Measurements from ENCODE around the gene PDE4A.
A peak's percentile ranks its signal among the peaks of the same experiment; 100 is the strongest.
"Not testable (repeated sequence)": the region's sequence is repeated elsewhere in the genome, so short reads cannot be mapped to it uniquely, and the experiment has no call there.

Gene PDE4A

DNA sequence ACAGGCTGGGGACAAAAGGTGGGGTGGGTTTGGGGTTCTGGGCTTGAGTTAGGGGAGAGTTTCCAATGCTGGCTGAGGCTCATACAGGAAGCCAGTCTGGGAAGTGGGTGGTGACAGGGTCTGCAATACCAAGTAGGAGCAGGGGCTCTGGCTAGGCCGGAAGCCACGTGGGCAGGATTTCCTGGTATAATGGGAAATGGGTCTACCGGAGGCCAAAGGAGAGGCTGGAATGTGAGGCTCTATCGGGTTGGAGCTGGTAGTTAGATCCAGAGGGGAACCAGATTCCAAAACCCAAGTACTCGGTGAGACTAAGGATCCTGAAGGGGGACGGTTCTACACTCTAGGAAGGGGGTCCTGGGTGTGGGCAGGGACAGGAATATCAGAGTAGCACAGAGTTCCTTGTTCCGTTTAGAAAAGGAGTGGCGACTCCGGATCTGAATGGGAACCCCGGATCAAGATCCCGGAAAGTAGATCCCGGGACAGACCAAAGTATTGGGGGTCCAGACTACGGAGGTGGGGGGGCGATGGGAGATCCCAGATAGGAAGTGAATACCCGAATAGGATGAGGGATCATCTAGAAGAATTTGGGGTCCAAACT lies 17.8 kb upstream of the PDE4A start:
- no peak for DNase-seq (ENCODE audit: low read depth)
- H3K4me3 ChIP-seq (ENCODE audit: low read depth, low read length): peak overlapping the region; percentile 100

DNA sequence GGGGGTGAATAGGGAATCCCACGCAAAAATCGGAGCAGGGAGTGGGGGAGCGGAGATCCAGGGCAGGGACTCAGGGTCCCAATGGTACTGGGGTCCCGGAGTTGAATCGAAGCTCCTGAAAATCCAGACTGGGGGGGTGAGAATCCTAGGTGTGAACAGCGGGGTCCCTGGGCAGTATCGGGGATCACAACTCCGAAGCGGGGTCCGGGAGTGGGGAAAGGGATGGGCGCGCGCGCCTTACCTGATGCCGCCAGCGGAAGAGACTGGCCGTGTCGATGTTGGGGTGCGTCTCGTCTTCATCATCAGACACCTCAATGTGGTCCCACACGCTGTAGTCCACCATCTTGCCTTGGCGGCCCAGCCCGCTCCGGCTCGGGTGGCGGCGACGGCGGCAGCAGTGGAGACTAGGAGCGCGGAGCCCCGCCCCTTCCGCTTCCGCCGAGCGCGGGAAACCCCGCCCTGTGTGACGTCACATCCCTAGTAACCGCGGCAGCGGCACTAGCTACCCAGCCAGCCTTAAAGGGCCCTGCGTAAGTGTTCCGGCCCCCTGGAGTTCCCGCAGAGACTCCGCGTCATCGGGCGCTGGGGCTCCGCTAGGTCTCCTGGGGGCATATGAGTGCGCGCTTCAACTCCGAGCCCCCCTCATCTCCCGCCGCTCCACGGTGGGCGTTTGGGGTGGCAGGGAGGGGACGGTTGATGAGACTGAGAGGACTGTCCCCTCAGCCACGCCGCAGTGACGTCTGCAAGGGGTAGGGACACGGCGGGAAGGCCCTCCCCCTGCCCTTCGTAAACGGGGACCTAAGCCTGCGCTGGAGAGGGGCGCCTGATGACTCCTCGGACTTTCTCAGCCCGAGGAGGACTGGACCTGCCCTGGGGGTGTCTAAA lies 17.0 kb upstream of the PDE4A start, which contains the start of gene CDC37:
CDC37 (minus strand) TSS at position 406 of the 885 bp plus-strand sequence; CDS start at position 343, 63 bp downstream.
- DNase-seq (ENCODE audit: low read depth): peak; percentile 85
- peak within 1 kb of the TSS; percentile 100 for H3K4me3 ChIP-seq (ENCODE audit: low read depth, low read length)

DNA sequence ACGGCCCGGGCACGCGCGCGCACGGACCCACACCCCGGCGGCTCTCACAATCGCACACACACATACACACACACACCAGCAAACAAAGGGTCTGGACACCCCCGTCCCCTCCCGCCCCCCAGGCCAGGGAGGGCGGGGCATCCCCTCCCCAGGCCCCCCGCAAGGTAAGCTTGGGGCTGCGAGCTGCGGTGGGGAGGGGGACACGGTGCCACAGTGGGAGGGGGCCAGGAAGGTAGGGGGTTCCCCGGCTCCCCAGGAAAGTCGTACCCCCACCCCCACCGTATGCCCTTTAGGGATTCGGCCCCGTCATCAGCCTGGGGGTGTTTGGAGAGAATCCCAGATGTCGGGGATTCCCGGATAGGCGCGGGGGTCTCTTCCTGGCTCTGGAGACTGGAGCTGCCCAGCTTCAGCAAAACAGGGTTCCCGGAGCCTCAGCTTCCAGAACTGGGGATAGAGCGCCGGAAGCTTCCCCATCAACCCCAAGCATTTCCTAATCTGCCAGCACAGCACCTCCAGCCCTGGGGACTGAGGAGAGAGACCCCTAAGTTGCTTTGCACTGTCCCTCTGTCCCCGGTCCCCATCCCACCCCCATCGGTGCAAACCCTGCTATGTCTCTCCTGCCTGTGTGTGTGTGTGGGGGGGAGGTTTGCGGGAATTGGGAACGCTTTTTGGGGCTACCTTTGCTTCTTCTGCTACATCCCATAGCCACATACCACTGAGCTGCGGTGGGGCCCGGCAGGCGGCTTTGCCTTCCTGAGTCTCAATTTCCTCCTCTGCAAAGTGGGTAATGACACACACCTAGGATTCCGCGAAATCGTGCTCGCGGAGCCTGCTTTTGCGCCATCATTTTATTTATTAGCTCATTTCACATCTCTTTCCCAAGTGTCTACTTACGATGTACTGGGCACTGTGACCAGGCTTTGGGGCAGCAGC lies 15.2 kb upstream of the PDE4A start:
- H3K4me3 ChIP-seq (ENCODE audit: low read depth, low read length): peak overlapping the region; percentile 100
- DNase-seq (ENCODE audit: low read depth): no peak

DNA sequence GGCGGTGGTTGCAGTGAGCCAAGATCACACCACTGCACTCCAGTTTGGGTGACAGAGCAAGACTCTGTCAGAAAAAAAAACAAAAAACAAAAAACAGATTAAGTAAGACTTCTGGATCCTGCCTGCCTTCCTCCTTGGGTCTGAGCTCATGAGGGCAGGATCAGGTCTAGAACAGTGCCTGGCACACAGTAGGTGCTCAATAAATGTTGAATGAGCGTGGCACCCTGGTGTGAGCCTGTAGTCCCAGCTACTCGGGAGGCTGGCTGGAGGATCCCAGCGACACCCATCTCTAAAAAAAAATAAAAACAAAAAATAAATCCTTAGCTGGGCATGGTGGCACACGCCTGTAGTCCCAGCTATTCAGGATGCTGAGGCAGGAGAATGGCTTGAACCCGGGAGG lies 14.1 kb upstream of the PDE4A start:
- no peak overlapping the region for H3K4me3 ChIP-seq (ENCODE audit: low read depth, low read length)
- no peak for DNase-seq (ENCODE audit: low read depth)

DNA sequence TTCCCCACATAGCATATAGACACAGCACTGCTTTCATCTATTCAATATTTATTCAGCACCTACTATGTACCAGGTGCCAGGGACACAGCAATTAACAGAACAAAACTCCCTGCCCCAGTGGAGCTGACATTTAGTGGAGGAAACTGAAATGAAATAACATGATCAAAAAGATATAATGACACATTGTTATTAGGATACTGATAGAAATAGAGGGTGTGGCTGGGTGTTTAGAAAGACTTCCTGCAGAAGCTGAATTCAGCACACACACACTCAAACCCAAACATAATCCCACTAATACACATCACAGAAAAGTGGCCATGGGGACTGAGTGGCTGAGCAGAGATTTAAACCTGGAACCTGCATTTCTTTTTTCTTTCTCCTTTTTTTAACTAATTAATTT lies 13.2 kb upstream of the PDE4A start:
- no peak for DNase-seq (ENCODE audit: low read depth)
- H3K4me3 ChIP-seq (ENCODE audit: low read depth, low read length): no peak overlapping the region

DNA sequence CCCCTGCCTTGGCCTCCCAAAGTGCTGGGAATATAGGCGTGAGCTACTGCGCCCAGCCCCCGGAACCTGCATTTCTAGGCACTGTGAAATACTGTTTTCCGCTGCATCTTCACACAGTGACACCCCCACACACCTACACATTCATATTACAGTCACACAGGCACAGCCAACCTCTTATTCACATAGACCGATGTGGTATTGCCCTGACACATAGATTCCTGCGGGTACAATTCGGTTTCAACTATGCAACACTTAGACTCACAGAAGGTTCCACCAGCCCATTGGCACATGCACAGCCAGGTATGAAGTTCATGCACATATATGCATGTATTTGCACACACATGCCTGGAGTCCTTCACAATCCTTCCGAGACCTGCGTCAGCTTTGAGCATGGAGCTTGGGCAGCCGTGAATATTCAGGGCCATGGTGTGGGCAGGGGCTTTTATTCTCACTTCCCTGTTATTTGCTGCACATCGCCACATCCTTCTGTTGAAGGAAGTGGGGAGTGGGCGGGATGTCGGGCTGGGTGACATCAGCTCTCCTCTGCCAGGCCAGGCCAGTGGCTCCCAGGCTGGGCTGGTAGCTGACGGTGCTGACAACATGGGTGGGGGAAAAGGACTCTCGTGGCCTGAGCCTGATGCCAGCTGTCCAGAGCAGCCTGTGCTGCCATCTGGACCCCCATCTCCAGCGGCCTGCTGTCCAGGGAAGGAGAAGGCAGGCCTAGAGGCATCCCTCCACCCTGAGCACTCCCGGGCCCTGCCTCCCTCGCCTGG lies 11.6 kb upstream of the PDE4A start:
- DNase-seq (ENCODE audit: low read depth): no peak
- no peak overlapping the region for H3K4me3 ChIP-seq (ENCODE audit: low read depth, low read length)

DNA sequence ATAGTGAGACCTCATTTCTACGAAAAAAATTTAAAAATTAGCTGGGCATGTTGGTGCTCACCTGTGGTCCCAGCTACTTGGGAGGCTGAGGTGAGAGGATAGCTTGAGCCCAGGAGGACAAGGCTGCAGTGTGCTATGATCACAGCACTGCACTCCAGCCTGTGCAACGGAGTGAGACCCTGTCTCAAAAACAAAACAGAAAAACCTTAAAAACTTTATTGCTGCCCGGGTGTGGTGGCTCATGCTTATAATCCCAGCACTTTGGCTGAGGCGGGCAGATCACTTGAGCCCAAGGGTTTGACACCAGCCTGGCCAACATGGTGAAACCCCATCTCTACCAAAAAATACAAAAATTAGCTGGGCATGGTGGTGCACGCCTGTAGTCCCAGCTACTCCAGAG lies 9.1 kb upstream of the PDE4A start:
- DNase-seq (ENCODE audit: low read depth); H3K4me3 ChIP-seq (ENCODE audit: low read depth, low read length): not testable (repeated sequence)

DNA sequence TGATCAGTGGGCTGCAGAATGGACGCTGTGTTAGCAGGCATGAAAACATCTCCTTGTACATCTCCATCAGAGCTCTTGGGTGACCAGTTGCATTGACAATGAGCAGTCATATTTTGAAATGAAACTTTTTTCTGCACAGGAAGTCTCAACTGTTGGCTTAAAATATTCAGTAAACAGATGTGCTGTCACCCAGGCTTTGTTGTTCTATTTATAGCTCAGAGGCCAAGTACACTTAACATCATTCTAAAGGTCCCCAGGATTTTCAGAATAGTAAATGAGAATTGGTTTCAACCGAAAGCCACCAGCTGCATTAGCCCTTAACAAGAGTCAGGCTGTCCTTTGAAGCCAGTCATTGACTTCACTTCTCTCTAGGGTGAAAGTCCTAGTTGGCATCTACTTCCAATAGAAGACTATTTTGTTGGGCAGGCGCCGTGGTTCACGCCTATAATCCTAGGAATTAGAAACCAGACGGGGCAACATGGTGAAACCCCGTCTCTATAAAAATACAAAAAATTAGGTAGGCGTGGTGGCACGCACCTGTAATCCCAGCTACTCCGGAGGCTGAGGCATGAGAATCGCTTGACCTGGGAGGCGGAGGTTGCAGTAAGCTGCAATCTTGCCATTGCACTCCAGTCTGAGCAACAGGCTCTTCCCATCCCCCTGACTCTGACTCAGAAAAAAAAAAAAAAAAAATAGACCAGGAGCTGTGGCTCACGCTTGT lies 7.9 kb upstream of the PDE4A start:
- H3K4me3 ChIP-seq (ENCODE audit: low read depth, low read length): no peak overlapping the region
- no peak for DNase-seq (ENCODE audit: low read depth)

DNA sequence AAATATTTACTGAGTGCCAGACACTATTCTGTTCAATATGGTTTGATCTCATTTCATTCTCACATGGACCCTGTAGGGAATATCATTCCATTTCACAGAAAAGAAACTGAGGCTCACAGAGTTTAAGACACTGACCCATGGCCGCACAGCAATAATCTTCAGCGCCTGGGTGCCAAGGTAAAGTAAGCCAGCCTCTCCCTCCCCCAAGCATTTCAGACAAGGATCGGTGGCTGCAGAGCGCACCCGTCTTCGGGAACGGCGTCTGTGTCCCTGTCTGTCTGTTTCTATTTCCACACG lies 4.3 kb upstream of the PDE4A start:
- H3K4me3 ChIP-seq (ENCODE audit: low read depth, low read length): peak overlapping the region; percentile 61
- no peak for DNase-seq (ENCODE audit: low read depth)

DNA sequence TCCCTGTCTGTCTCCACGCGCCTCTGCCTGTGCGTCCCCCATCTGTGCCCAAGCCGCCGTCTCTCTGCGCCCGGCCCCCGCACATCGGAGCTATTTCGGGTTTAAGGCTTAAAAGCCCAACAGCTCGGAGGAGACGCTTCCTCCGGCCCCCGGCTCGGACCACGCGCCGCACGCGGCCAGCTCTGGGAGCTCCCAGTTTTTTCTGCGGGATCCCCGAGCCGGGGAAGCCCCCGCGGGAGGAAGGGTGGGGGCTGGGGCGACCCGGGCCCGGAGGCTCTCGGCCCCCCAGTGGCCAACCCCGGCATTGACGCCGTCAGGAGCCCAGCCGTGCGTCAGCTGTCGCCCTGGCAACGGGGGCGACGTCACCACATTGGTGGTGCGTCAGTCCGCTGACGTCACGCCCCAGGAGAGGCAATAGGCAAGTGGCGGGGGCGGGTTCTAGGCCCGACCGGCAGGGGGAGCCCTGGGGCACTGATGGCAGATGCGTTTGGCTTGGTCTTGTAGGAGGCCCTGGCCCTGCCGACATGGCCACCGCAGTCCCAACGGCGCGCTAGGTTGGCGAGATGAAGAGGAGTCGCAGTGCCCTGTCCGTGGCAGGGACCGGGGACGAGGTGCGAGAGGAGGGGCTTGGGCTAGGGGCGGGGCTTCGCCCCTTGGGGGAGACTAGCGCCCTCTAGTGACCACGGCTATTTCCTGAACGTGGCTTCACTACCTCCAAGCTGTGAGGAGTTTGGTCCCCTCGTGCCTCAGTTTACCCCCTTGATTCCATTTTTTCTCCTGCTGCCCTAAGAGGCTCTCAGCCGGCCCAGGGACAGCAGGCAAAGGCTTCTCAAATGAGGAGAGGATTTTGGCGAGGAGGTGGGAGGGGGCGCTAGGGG lies 3.7 kb upstream of the PDE4A start:
- H3K4me3 ChIP-seq (ENCODE audit: low read depth, low read length): peak overlapping the region; percentile 61
- DNase-seq (ENCODE audit: low read depth): peak; percentile 55

DNA sequence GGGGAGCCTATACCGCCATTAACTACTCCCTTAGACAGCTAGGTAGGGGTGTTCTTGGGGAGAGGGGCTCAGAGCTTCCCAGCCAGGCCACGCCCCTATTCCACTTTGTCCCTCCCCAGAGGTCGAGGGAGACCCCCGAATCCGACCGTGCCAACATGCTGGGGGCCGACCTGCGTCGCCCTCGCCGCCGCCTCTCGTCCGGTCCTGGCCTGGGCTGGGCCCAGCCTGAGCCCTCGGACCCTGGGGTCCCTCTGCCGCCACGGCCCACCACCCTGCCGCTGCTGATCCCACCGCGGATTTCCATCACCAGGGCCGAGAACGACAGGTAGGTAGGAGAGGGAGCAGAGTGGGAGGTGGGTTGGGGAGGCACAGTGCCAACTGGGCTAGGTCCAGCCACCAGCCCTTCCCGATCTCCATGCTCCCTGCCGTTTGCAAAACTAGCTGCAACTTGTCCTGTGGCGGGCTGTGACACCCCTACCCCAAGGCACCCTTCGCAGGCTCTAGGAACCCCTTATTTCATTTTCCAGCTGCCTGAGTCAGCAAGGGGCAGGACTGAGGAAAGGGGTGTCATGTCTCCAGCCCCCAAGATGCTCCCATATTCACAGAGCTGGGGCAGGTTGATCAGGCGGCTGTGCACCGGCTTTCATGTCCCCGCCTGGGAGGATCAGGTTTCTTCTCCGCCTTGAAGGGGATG lies 2.6 kb upstream of the PDE4A start:
- H3K4me3 ChIP-seq (ENCODE audit: low read depth, low read length): no peak overlapping the region
- no peak for DNase-seq (ENCODE audit: low read depth)

DNA sequence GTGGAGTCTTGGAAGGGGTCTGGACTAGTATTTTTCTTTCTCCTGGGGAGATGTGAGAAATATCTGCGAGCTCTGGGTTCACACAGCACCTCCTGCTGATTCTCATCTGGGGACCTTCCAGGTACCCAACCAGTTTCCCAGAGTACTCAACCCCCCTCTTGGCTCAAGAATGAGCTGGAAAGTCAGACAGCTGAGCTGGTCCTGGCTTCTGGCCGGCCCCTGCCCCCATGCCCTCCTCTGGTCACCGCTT lies 2.2 kb upstream of the PDE4A start:
- DNase-seq (ENCODE audit: low read depth): no peak
- H3K4me3 ChIP-seq (ENCODE audit: low read depth, low read length): no peak overlapping the region

DNA sequence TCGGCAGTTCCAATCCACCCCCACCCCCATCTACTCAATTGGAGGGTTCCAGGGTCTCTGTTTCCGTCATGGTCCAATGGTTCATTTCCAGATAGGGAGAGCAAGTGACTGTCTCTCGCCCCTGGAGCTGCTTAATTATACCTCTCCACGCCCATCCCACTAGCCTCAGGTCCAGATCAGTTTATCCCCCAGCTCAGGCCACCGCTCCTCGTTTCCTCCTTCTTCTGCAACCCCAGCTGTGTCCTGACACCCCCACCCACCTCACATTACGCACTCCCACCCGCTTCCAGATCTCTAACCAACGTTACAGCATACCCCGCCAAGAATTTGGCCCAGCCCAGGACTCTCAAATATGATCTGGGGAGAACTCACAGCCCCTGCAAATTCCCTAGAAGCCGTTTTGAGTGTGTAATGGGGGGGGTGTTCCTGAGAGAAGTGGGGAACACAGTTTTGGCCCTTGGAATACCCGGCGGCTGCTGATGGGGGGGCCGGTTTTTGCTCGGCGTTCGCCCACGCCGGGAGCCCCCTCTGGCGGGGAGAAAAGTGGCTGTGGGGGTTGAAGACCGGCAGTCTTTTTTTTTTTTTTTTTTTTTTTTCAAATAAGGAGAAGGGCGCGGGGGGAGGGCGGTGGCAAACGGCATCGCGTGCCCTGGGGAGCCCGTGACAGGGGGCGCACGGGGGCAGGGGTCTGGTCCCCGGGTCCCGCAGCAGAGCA lies 1.7 kb upstream of the PDE4A start:
- DNase-seq (ENCODE audit: low read depth): no peak
- H3K4me3 ChIP-seq (ENCODE audit: low read depth, low read length): peak overlapping the region; percentile 54

DNA sequence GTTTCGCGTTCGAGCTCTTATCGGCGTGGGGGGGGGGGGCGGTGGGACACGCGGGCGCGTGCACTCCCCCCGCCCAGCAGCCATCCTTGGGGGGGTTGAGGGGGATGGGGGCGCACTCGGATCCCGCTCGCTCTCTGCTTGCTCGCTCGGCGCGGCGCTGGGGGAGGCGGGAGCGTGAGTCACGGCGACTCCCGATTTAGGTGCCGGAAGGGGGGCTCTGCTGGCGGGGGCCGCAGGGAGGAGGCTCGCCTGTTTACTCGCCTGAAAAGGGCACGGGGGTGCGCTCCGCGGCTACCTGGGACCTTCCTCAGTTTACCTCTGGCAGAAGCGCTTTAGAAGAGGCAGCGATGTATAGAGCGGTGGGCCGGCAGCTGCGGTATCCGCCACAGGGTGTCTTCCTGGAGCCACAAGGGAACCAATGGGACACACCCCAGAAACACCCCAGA lies 1.1 kb upstream of the PDE4A start:
- DNase-seq (ENCODE audit: low read depth): no peak
- peak overlapping the region; percentile 54 for H3K4me3 ChIP-seq (ENCODE audit: low read depth, low read length)

DNA sequence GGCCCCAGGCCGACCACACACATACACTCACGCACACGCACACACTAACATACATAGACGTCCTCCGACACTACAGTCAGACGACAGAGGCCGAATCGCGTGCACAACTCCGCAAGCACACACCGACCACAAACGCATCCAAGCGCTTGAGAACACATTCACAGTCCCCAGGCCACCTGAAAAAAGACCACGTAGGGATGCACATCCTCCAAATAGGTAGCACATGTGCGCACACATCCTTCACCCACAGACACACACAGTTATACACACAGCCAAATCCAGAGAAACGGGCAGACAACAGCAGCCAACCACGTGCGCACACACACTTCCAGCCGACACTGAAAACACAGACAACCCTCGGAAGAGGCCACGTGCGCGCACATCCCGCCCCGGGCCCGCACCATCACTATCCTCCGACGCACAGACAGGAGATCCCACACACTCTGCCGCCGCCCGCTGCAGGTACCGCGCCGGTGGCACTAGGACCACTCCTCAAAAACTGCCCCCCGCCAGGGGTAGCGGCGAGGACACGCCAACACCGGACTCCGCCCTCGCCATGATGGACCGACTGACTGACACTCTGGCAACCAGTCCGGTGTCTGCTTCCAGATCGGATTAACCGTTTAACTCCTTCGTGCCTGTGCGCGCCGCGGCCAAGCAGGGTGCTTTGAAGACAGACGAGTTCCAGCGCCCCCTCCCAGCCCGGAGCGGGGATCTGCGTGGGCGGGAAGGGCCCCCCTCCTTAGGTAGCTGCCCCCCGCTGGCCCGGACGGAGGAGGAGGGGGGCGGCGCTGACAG lies 493 bp upstream of the PDE4A start:
- peak overlapping the region; percentile 54 for H3K4me3 ChIP-seq (ENCODE audit: low read depth, low read length)
- no peak for DNase-seq (ENCODE audit: low read depth)
